H9 (cell line): Measurements from ENCODE around the gene KIAA2012. TPM values are rescaled to one million over a fixed set of nuclear protein-coding genes. Genes with fewer than 3 reads are reported as not detected.

Experiments used
- DNase-seq: peaks from one replicate; pipeline ENCODE4 v3.0.0-alpha.2; 2017
- H2AFZ ChIP-seq: one replicate; pipeline ENCODE4 v1.6.1; 2013; ENCODE audit warnings: mild to moderate bottlenecking, low read length, control low read depth, moderate library complexity
- H2AK5ac ChIP-seq: 2 replicates; pipeline ENCODE4 v1.6.1; 2013; ENCODE audit warnings: low read length, control low read depth, mixed read lengths; ENCODE audit not compliant: insufficient read length
- H2BK120ac ChIP-seq: one replicate; pipeline ENCODE4 v1.6.1; 2013; ENCODE audit warnings: low read depth, mild to moderate bottlenecking, low read length, control low read depth, inconsistent platforms; ENCODE audit not compliant: poor library complexity, severe bottlenecking
- H2BK12ac ChIP-seq: 2 replicates; pipeline ENCODE4 v1.6.1; 2013; ENCODE audit warnings: low read length, control low read depth, mixed read lengths, low read depth; ENCODE audit not compliant: insufficient read length
- H2BK15ac ChIP-seq: 2 replicates; pipeline ENCODE4 v1.6.1; 2013; ENCODE audit warnings: low read depth, low read length, control low read depth
- H2BK20ac ChIP-seq: one replicate; pipeline ENCODE4 v1.6.1; 2013; ENCODE audit warnings: low read depth, mild to moderate bottlenecking, low read length, control low read depth, inconsistent platforms; ENCODE audit not compliant: poor library complexity, severe bottlenecking
- H2BK5ac ChIP-seq: 2 replicates; pipeline ENCODE4 v1.6.1; 2013; ENCODE audit warnings: low read length, control low read depth, mixed read lengths; ENCODE audit not compliant: insufficient read length
- H3K14ac ChIP-seq: 2 replicates; pipeline ENCODE4 v1.6.1; 2013; ENCODE audit warnings: low read length, control low read depth; ENCODE audit not compliant: insufficient read depth
- H3K18ac ChIP-seq: 2 replicates; pipeline ENCODE4 v1.6.1; 2013; ENCODE audit warnings: low read depth, mild to moderate bottlenecking, mixed read lengths, low read length, control low read depth; ENCODE audit not compliant: insufficient read length
- H3K23ac ChIP-seq: 2 replicates; pipeline ENCODE4 v1.6.1; 2013; ENCODE audit warnings: low read length, control low read depth, mixed read lengths, low read depth; ENCODE audit not compliant: insufficient read length
- H3K23me2 ChIP-seq: 2 replicates; pipeline ENCODE4 v1.6.1; 2013; ENCODE audit warnings: low read depth, mild to moderate bottlenecking, mixed read lengths, low read length, control low read depth; ENCODE audit not compliant: insufficient read length, poor library complexity, severe bottlenecking
- H3K27ac ChIP-seq: 2 replicates; pipeline ENCODE4 v1.5.1; 2013; ENCODE audit warnings: low read length, control low read depth, mixed read lengths, low read depth; ENCODE audit not compliant: insufficient read length
- H3K27me3 ChIP-seq: 2 replicates; pipeline ENCODE4 v1.6.1; 2013; ENCODE audit warnings: low read length, control low read depth, inconsistent platforms; ENCODE audit not compliant: insufficient read depth
- H3K4ac ChIP-seq: 2 replicates; pipeline ENCODE4 v1.6.1; 2013; ENCODE audit warnings: low read depth, mild to moderate bottlenecking, control low read depth, inconsistent platforms, low read length, moderate library complexity
- H3K4me1 ChIP-seq: 2 replicates; pipeline ENCODE4 v1.6.1; 2013; ENCODE audit warnings: low read length, control low read depth, inconsistent platforms; ENCODE audit not compliant: insufficient read depth
- H3K4me2 ChIP-seq: 2 replicates; pipeline ENCODE4 v1.6.1; 2013; ENCODE audit warnings: low read length, control low read depth, mixed read lengths; ENCODE audit not compliant: insufficient read length, insufficient read depth
- H3K56ac ChIP-seq: 2 replicates; pipeline ENCODE4 v1.6.1; 2013; ENCODE audit warnings: low read depth, mild to moderate bottlenecking, mixed read lengths, low read length, control low read depth; ENCODE audit not compliant: insufficient read length
- H3K79me1 ChIP-seq: 2 replicates; pipeline ENCODE4 v1.6.1; 2013; ENCODE audit warnings: low read depth, mild to moderate bottlenecking, moderate library complexity, low read length, control low read depth, inconsistent platforms; ENCODE audit not compliant: insufficient read depth, poor library complexity, severe bottlenecking
- H3K79me2 ChIP-seq: 2 replicates; pipeline ENCODE4 v1.6.1; 2013; ENCODE audit warnings: low read length, control low read depth, inconsistent platforms; ENCODE audit not compliant: insufficient read depth
- H3K9ac ChIP-seq: 2 replicates; pipeline ENCODE4 v1.6.1; 2013; ENCODE audit warnings: low read length, control low read depth, mixed read lengths; ENCODE audit not compliant: insufficient read length; ENCODE audit errors: extremely low read depth
- H3K9me3 ChIP-seq: one replicate; pipeline ENCODE4 v1.6.1; 2013; ENCODE audit warnings: low read depth, low read length, inconsistent platforms; ENCODE audit not compliant: control insufficient read depth
- H3T11ph ChIP-seq: one replicate; pipeline ENCODE4 v1.6.1; 2013; ENCODE audit warnings: mild to moderate bottlenecking, low read length, control low read depth, inconsistent platforms
- H4K20me1 ChIP-seq: one replicate; pipeline ENCODE4 v1.6.1; 2013; ENCODE audit not compliant: control insufficient read depth, insufficient read length, insufficient read depth
- H4K5ac ChIP-seq: 2 replicates; pipeline ENCODE4 v1.6.1; 2013; ENCODE audit warnings: low read depth, mild to moderate bottlenecking, mixed read lengths, low read length, control low read depth; ENCODE audit not compliant: insufficient read length
- H4K8ac ChIP-seq: replicated peaks from 2 replicates; pipeline ENCODE4 v1.6.1; 2013; ENCODE audit warnings: low read length, control low read depth, mixed read lengths, low read depth; ENCODE audit not compliant: insufficient read length
- H4K91ac ChIP-seq: 2 replicates; pipeline ENCODE4 v1.6.1; 2013; ENCODE audit warnings: low read depth, mild to moderate bottlenecking, moderate library complexity, mixed read lengths, low read length, control low read depth; ENCODE audit not compliant: insufficient read length
- H3K27ac Mint-ChIP-seq, 3 experiments: 2 replicates in 2 of 3; 3 replicates in 1 of 3; pipeline ENCODE4 v1.8.0; 2020 to 2021; ENCODE audit warnings: mixed read lengths in 3 of 3, mild to moderate bottlenecking in 1 of 3, moderate library complexity in 1 of 3
- H3K27me3 Mint-ChIP-seq: 2 replicates; pipeline ENCODE4 v1.8.0; 2021; ENCODE audit warnings: low read depth, mild to moderate bottlenecking, moderate library complexity, mixed read lengths
- H3K36me3 Mint-ChIP-seq, 3 experiments: 2 replicates in 2 of 3; 3 replicates in 1 of 3; pipeline ENCODE4 v1.8.0; 2020 to 2021; ENCODE audit warnings: low read depth in 3 of 3, mixed read lengths in 3 of 3; ENCODE audit not compliant: insufficient read depth in 1 of 3
- H3K4me1 Mint-ChIP-seq, 2 experiments: 2 replicates each; pipeline ENCODE4 v1.8.0; 2020; ENCODE audit warnings: mixed read lengths in 2 of 2
- H3K4me3 Mint-ChIP-seq, 2 experiments: 2 replicates in 1 of 2; 3 replicates in 1 of 2; pipeline ENCODE4 v1.8.0; 2020 to 2021; ENCODE audit warnings: mild to moderate bottlenecking in 2 of 2, mixed read lengths in 2 of 2, moderate library complexity in 1 of 2
- H3K9me3 Mint-ChIP-seq, 2 experiments: 2 replicates in 1 of 2; 3 replicates in 1 of 2; pipeline ENCODE4 v1.8.0; 2020; ENCODE audit warnings: mild to moderate bottlenecking in 2 of 2, mixed read lengths in 2 of 2, moderate library complexity in 1 of 2
- WGBS: extraction: QIAGEN DNeasy Blood & Tissue Kit; methylation state at CpG from one replicate; pipeline ENCODE4 v1.1.7; 2013; ENCODE audit warnings: missing lambda C conversion rate, low lambda C conversion rate, mixed read lengths; ENCODE audit not compliant: insufficient read length; ENCODE audit errors: extremely low coverage; 5-methylcytosine and 5-hydroxymethylcytosine counted together
- total RNA-seq: library from RNA; stranded (reverse); gene quantifications from 2 replicates; pipeline ENCODE4 v1.2.1, GENCODE V29; 2021
- TF ChIP-seq, protein P1 (sequence below): fragments of 200-600 bp; sonication (generic); conservative IDR thresholded peaks from 3 replicates; pipeline ENCODE4 v1.8.0; 2021; ENCODE audit warnings: antibody characterized with exemption, mild to moderate bottlenecking

KIAA2012 gene
- total RNA-seq, 1 experiment from 2014 or later = not detected

DNA sequence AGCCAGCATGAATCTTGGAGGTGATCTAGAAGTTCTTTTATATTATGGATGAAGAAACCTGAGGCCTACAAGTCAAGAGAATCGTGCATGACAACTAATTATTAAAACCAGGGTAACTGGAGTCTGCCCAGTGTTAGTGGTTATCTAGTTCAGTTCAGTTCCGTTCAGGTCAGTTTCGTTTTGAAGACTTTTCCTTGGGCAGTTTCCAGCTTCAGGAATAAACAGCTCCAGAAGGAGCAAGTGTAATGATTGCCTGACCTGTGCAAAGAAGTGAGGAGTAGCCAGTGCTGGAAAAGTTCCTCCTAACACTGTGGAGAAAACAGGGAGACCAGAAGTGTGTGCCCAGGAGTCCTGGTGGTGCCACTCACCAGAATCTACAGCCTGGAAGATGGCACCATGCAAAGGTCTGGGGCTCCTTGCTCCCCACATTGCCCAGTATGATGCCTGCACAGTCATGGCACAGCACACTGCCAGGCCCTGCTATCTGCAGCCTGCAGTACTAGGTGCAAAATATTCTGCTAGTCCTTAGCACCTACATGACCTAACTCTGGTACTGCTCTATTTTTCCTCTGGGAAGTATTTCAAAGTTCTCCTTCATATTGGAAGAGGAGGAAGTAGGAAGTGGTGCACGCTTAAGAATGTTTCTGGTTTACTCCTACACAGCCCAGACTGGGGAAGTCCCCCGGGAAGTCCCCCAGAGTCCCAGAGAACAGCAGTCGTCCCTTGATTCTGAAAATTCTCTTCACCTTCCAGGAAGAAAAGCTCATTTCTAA lies 99.6 kb downstream of the KIAA2012 start:
- H3K27me3 Mint-ChIP-seq = peaks cover 42% of the 10 kb centered on the region
- H3K56ac ChIP-seq = no peak overlapping the region
- no peak for DNase-seq
- H3K27ac ChIP-seq = no peak overlapping the region
- no peak overlapping the region for H2BK12ac ChIP-seq
- no peak overlapping the region for H4K8ac ChIP-seq
- H3K4me3 Mint-ChIP-seq = no peak overlapping the region
- peaks cover 15 to 17% of the 10 kb centered on the region in 2 experiments for H3K4me1 Mint-ChIP-seq
- H2BK5ac ChIP-seq = no peak overlapping the region
- no peak overlapping the region for H2BK20ac ChIP-seq
- no peak overlapping the region for H3K23ac ChIP-seq
- H3K4ac ChIP-seq = no peak overlapping the region
- H3K36me3 Mint-ChIP-seq = peaks cover 0 to 5% (median 2%) of the 10 kb centered on the region in 3 experiments; a peak in 4 of 7 replicates
- H4K20me1 ChIP-seq = no peaks in the 10 kb centered on the region
- H3K4me1 ChIP-seq = no peaks in the 10 kb centered on the region
- no peak overlapping the region for H3K9ac ChIP-seq
- no peak overlapping the region for H2BK15ac ChIP-seq
- no peak overlapping the region for H2AFZ ChIP-seq
- H4K91ac ChIP-seq = no peak overlapping the region
- no peaks in the 10 kb centered on the region for H3K9me3 ChIP-seq
- no peak overlapping the region for H3T11ph ChIP-seq
- TF ChIP-seq, protein P1, sequence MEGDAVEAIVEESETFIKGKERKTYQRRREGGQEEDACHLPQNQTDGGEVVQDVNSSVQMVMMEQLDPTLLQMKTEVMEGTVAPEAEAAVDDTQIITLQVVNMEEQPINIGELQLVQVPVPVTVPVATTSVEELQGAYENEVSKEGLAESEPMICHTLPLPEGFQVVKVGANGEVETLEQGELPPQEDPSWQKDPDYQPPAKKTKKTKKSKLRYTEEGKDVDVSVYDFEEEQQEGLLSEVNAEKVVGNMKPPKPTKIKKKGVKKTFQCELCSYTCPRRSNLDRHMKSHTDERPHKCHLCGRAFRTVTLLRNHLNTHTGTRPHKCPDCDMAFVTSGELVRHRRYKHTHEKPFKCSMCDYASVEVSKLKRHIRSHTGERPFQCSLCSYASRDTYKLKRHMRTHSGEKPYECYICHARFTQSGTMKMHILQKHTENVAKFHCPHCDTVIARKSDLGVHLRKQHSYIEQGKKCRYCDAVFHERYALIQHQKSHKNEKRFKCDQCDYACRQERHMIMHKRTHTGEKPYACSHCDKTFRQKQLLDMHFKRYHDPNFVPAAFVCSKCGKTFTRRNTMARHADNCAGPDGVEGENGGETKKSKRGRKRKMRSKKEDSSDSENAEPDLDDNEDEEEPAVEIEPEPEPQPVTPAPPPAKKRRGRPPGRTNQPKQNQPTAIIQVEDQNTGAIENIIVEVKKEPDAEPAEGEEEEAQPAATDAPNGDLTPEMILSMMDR = no peak
- H3K14ac ChIP-seq = no peak overlapping the region
- no peaks in the 10 kb centered on the region for H3K79me2 ChIP-seq
- H3K4me2 ChIP-seq = no peak overlapping the region
- H3K23me2 ChIP-seq = no peaks in the 10 kb centered on the region
- H3K27me3 ChIP-seq = no peaks in the 10 kb centered on the region
- H3K9me3 Mint-ChIP-seq = peaks cover 2 to 7% of the 10 kb centered on the region in 2 experiments; a peak in 3 of 5 replicates
- H2BK120ac ChIP-seq = no peak overlapping the region
- WGBS = no CpG with 5 or more reads among the region's 6 CpGs
- no peak overlapping the region for H3K27ac Mint-ChIP-seq
- H3K79me1 ChIP-seq = no peaks in the 10 kb centered on the region
- no peak overlapping the region for H4K5ac ChIP-seq
- no peak overlapping the region for H2AK5ac ChIP-seq
- no peak overlapping the region for H3K18ac ChIP-seq
